A549 treated with AZD9567 at 1 μM for 4 hours (cell line): ENCODE results near the gene GMEB2. TPM values are rescaled to one million over a fixed set of nuclear protein-coding genes. Genes with fewer than 3 reads are reported as not detected.

Source experiments
- total RNA-seq: library from RNA; stranded (reverse); fragments of 200-300 nt; extraction: Qiagen RNA extraction; gene quantifications from 5 replicates; pipeline ENCODE4 v1.2.3, GENCODE V29; 2022; ENCODE audit not compliant: insufficient read depth

GMEB2 gene, protein sequence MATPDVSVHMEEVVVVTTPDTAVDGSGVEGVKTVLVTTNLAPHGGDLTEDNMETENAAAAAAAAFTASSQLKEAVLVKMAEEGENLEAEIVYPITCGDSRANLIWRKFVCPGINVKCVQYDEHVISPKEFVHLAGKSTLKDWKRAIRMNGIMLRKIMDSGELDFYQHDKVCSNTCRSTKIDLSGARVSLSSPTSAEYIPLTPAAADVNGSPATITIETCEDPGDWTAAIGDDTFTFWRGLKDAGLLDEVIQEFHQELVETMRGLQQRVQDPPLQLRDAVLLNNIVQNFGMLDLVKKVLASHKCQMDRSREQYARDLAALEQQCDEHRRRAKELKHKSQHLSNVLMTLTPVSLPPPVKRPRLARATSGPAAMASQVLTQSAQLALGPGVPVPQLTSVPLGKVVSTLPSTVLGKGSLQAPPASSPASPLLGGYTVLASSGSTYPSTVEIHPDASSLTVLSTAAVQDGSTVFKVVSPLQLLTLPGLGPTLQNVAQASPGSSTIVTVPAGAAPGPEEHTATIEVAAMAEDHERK
- total RNA-seq = 9.9 to 10.4 TPM (median 10.2 TPM) in 5 replicates

GRCh38 chr20:63626424-63627128, at the start of gene GMEB2:
Gene GMEB2, minus strand, starts transcription at chr20:63627101. Its CDS starts 7,704 bp downstream, at chr20:63619397.

GRCh38 chr20:63657937-63658748, 31.2 kb upstream of the GMEB2 start, which contains the start of gene RTEL1:
Gene RTEL1, plus strand, starts transcription at chr20:63658312. Its CDS starts 1,091 bp downstream, at chr20:63659403.

GRCh38 chr20:63653041-63653973, 26.4 kb upstream of the GMEB2 start, which contains the start of gene STMN3:
Gene STMN3, minus strand, starts transcription at chr20:63653424. Its CDS starts 79 bp downstream, at chr20:63653345.

DNA sequence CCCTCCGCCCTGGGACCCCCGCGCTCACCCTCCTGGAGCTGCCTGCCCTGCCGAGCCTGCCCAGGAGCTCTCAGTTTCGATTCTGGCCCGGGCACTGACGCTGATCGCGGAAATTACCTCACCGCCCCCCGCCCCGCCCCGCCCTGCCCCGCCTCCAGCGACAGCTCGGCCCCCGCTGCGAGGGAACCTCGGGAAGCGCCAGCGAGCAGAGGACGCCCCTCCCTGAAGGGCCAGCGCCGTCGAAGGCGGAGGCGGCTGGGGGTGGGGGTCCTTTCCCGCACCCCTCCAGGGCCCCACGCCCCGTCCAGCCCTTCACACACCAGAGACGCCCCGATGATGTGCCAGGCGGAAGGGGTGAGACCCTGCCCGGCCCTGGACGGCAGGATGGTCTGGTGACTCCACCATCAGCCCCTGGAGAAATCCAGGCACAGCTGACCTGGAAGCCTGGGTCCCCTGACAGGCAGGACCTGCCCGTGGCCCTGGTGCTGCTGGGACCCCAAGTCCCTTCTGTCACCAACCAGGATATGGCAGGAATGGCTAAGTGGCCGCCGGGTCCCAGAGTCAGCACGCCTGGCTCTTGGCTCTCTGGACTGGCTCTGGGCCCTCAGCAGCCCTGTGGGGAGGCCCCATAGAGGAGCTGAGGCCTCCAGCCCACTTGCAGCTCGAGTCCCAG, 52.6 kb downstream of the GMEB2 start, which contains the start of gene HELZ2:
Gene HELZ2, minus strand, starts transcription at position 84 of the 673 bp plus-strand sequence. CDS start 1,854 bp downstream, outside the sequence.

DNA sequence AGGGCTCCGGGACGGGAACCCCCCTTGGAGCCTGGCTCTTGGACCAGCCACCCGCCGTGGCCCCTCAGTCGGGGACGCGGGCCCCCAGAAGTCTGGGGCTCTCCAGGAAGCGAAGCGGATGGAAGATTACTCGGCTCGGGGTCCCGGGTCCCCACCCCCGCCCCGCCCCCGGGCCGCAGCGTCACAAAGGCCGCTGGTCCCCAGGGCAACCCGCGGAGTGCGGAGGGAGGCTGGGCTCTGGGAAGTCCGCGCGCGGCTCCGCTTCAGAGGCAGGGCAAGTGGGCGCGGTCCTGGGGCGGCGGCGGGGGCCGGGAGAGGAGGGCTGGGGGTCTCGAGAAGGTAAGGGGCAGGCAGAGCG, 73.0 kb downstream of the GMEB2 start, which contains the start of gene FNDC11:
Gene FNDC11, plus strand, starts transcription at position 227 of the 358 bp plus-strand sequence. CDS start 1,505 bp downstream, outside the sequence.

DNA sequence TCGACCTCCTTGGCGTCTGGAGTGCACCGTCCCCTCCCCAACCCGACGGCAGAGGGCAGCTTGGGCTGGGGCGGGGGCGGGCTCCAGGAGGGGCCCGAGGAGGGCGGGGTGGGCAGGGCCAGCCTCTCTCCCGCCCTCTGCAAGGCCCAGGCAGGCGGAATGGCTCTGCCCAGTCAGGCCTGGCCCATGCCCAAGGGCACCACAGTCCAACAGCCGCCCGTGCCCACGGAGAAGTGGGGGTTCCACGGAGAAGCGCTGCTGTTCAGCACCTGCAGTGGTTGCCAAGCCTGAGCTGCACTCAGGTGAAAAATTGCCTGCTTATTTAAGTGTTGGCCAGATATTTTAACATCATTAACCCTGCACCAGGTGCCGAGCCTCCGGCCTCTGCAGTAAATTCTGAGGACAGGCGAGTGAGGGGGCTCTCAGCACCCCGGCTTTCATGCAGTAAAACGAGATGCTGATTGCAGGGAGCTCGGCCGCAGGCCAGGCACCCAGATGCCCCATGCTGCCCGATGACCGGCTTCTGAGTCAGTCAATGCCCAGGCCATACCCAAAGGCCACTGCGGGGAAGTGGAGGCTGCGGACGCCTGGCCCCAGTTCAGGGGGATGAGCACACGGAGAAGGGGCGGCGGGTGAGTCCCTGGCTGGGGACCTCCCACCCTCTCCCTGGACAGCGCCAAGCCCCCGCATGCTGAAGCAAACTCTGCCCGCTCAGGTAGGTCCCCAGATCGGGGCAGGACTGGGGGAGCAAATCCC, 79.0 kb downstream of the GMEB2 start, which contains the start of gene SRMS:
Gene SRMS, minus strand, starts transcription at position 25 of the 756 bp plus-strand sequence. CDS start 286 bp downstream, outside the sequence.

Other genes starting within 250 kb of the GMEB2 start
- gene KCNQ2, start 154.4 kb downstream of the GMEB2 start, total RNA-seq = 0.46 to 0.77 TPM (median 0.50 TPM) in 4 of 5 replicates, not detected in the other
- 120 to 184 TPM (median 152 TPM) in 5 replicates for gene EEF1A2, start 128.0 kb downstream of the GMEB2 start, total RNA-seq
- gene PPDPF, start 106.3 kb downstream of the GMEB2 start, total RNA-seq = 265 to 354 TPM (median 319 TPM) in 5 replicates
- 2.7 to 4.8 TPM (median 3.2 TPM) in 5 replicates for gene PTK6, start 89.7 kb downstream of the GMEB2 start, total RNA-seq
- 0.10 to 0.15 TPM (median 0.10 TPM) in 4 of 5 replicates, not detected in the other for gene SRMS, start 79.4 kb downstream of the GMEB2 start, total RNA-seq
- 0.09 to 0.27 TPM (median 0.26 TPM) in 4 of 5 replicates, not detected in the other for gene FNDC11, start 72.9 kb downstream of the GMEB2 start, total RNA-seq
- 16.7 to 27.1 TPM (median 23.0 TPM) in 5 replicates for gene HELZ2, start 52.9 kb downstream of the GMEB2 start, total RNA-seq
- gene STMN3, start 26.3 kb upstream of the GMEB2 start, total RNA-seq = 7.1 to 11.6 TPM (median 9.6 TPM) in 5 replicates
- 5.3 to 10.2 TPM (median 8.0 TPM) in 5 replicates for gene RTEL1, start 31.2 kb upstream of the GMEB2 start, total RNA-seq
- 0.94 to 1.3 TPM (median 0.98 TPM) in 4 of 5 replicates, not detected in the other for gene TNFRSF6B, start 69.6 kb upstream of the GMEB2 start, total RNA-seq
- 19.5 to 40.9 TPM (median 38.8 TPM) in 5 replicates for gene ARFRP1, start 80.9 kb upstream of the GMEB2 start, total RNA-seq
- 26.8 to 30.4 TPM (median 28.6 TPM) in 5 replicates for gene ZGPAT, start 80.9 kb upstream of the GMEB2 start, total RNA-seq
- gene LIME1, start 109.6 kb upstream of the GMEB2 start, total RNA-seq = 1.8 to 11.6 TPM (median 10.8 TPM) in 5 replicates
- gene SLC2A4RG, start 112.7 kb upstream of the GMEB2 start, total RNA-seq = 60.1 to 101 TPM (median 93.3 TPM) in 5 replicates
- gene ZBTB46, start 204.2 kb upstream of the GMEB2 start, total RNA-seq = 0.58 to 1.1 TPM (median 0.80 TPM) in 4 of 5 replicates, not detected in the other
- 0.07 TPM in 1 of 5 replicates, not detected in the others for gene ABHD16B, start 234.4 kb upstream of the GMEB2 start, total RNA-seq
- 133 to 157 TPM (median 139 TPM) in 5 replicates for gene TPD52L2, start 238.2 kb upstream of the GMEB2 start, total RNA-seq